GM18870 (cell line): ENCODE data around the gene EEF1B2.
"Not testable (repeated sequence)": the region's sequence is repeated elsewhere in the genome, so short reads cannot be mapped to it uniquely, and the experiment has no call there.

ENCODE experiments used
- ATAC-seq: cut with Tn5 transposase; IDR thresholded peaks from one replicate; pipeline ENCODE4 v1.9.1; 2021; ENCODE audit warnings: moderate library complexity; ENCODE audit not compliant: unreplicated experiment

EEF1B2 gene

GRCh38 chr2:206163251-206163880, 3.7 kb downstream of the EEF1B2 start:
- no peak for ATAC-seq

GRCh38 chr2:206164261-206164862, 4.7 kb downstream of the EEF1B2 start:
- ATAC-seq, result no peak

- ATAC-seq, result not testable (repeated sequence)
Observed at GRCh38 chr2:206168230-206168629, 8.5 kb downstream of the EEF1B2 start.

GRCh38 chr2:206171624-206172397, 12.1 kb downstream of the EEF1B2 start:
- ATAC-seq, result not testable (repeated sequence)

GRCh38 chr2:206173147-206173546, 13.5 kb downstream of the EEF1B2 start:
- ATAC-seq, result no peak

GRCh38 chr2:206176121-206176520, 16.4 kb downstream of the EEF1B2 start:
- no peak for ATAC-seq

- no peak for ATAC-seq
Observed at GRCh38 chr2:206176901-206177300, 17.2 kb downstream of the EEF1B2 start.

GRCh38 chr2:206181526-206181925, 21.8 kb downstream of the EEF1B2 start:
- not testable (repeated sequence) for ATAC-seq

GRCh38 chr2:206189691-206190090, 30.0 kb downstream of the EEF1B2 start:
- ATAC-seq, result no peak

- ATAC-seq, result no peak
Observed at GRCh38 chr2:206190111-206190510, 30.4 kb downstream of the EEF1B2 start.

- no peak for ATAC-seq
Observed at GRCh38 chr2:206190689-206191088, 31.0 kb downstream of the EEF1B2 start.

- ATAC-seq, result no peak
Observed at GRCh38 chr2:206192157-206192556, 32.5 kb downstream of the EEF1B2 start.

- ATAC-seq, result no peak
Observed at GRCh38 chr2:206193671-206194357, 34.1 kb downstream of the EEF1B2 start.

- ATAC-seq, result no peak
Observed at GRCh38 chr2:206198677-206199076, 39.0 kb downstream of the EEF1B2 start.

GRCh38 chr2:206201075-206201848, 41.6 kb downstream of the EEF1B2 start:
- ATAC-seq, result no peak

- no peak for ATAC-seq
Observed at GRCh38 chr2:206202446-206202845, 42.8 kb downstream of the EEF1B2 start.

GRCh38 chr2:206203331-206203730, 43.6 kb downstream of the EEF1B2 start:
- ATAC-seq, result no peak

GRCh38 chr2:206204710-206205109, 45.0 kb downstream of the EEF1B2 start:
- ATAC-seq, result no peak

GRCh38 chr2:206207316-206207715, 47.6 kb downstream of the EEF1B2 start:
- not testable (repeated sequence) for ATAC-seq

GRCh38 chr2:206208900-206209299, 49.2 kb downstream of the EEF1B2 start:
- ATAC-seq, result no peak
